K562 (cell line): ENCODE measurements around the gene VASH2. TPM values are rescaled to one million over a fixed set of nuclear protein-coding genes. Genes with fewer than 3 reads are reported as not detected.

Experiments used
- ATAC-seq: fragments of 200-7000 bp; cut with Tn5 transposase; 3 replicates; pipeline ENCODE4 v1.9.1; 2020; ENCODE audit warnings: moderate library complexity
- BruUV-seq: library from RNA; stranded (reverse); fragments of 400-500 nt; replicated peaks from 2 replicates; lab custom pipeline; 2021; lab: Mats Ljungman, UMichigan
- CTCF ChIA-PET: fragments of 300-600 bp; formaldehyde crosslinking; extraction: SDS; loops from one replicate; lab custom pipeline; 2021; ENCODE audit warnings: low intra/inter-chr PET ratio; lab: Yijun Ruan, JAX
- POLR2A ChIA-PET: fragments of 300-600, 350-650 bp; sonication (Branson Sonifier 250); formaldehyde crosslinking; extraction: SDS; loops from one replicate; lab custom pipeline; 2021; ENCODE audit warnings: antibody characterized with exemption, inconsistent platforms; lab: Yijun Ruan, JAX
- DNase-seq, 4 experiments: peaks; one replicate each; pipeline versions ENCODE4 v3.0.0 to v3.0.0-alpha.2; 2011 to 2018; ENCODE audit warnings: low spot score in 3 of 4, mixed read lengths in 3 of 4; ENCODE audit errors: extremely low read depth in 1 of 4
- FAIRE-seq: peaks from 2 replicates; lab custom pipeline; 2011; peaks lifted over from hg19 to GRCh38; lab: Jason Lieb, UNC
- H2AFZ ChIP-seq: 2 replicates; pipeline ENCODE4 v1.6.0; 2011; ENCODE audit warnings: low read depth, low read length, control low read depth, inconsistent platforms
- H3K27ac ChIP-seq: fragments of 200-600 bp; 3 replicates; pipeline ENCODE4 v1.8.0; 2011; ENCODE audit warnings: low read depth, mild to moderate bottlenecking, control low read depth, inconsistent platforms, low read length, moderate library complexity, mixed read lengths; ENCODE audit errors: extremely low read depth
- H3K27me3 ChIP-seq, 2 experiments: fragments of 300-600 bp in 1 of 2; 2 replicates in 1 of 2; 3 replicates in 1 of 2; pipeline versions ENCODE4 v1.6.0 to v1.8.0; 2011; ENCODE audit warnings: inconsistent platforms in 2 of 2, low read length in 2 of 2, mild to moderate bottlenecking in 1 of 2, mixed read lengths in 1 of 2, moderate library complexity in 1 of 2; ENCODE audit not compliant: control insufficient read depth in 2 of 2, insufficient read depth in 2 of 2
- H3K36me3 ChIP-seq: fragments of 300-600 bp; 3 replicates; pipeline ENCODE4 v1.8.0; 2011; ENCODE audit warnings: mild to moderate bottlenecking, low read length, inconsistent platforms; ENCODE audit not compliant: control insufficient read depth, insufficient read depth
- H3K4me1 ChIP-seq, 2 experiments: fragments of 200-600 bp in 1 of 2; replicated peaks in 1 of 2; 2 replicates in 1 of 2; 3 replicates in 1 of 2; pipeline versions ENCODE4 v1.5.1 to v1.8.0; 2011; ENCODE audit warnings: inconsistent platforms in 2 of 2, low read length in 2 of 2, mild to moderate bottlenecking in 1 of 2, mixed read lengths in 1 of 2, moderate library complexity in 1 of 2; ENCODE audit not compliant: control insufficient read depth in 2 of 2, insufficient read depth in 2 of 2
- H3K4me2 ChIP-seq: 2 replicates; pipeline ENCODE4 v1.6.1; 2011; ENCODE audit warnings: low read length, control low read depth, inconsistent platforms, mixed read lengths; ENCODE audit not compliant: insufficient read depth
- H3K4me3 ChIP-seq: fragments of 200-600 bp; sonication (generic), shearing (Covaris generic); 2 replicates; pipeline ENCODE4 v1.5.1; 2016; ENCODE audit warnings: control low read depth, inconsistent platforms
- H3K79me2 ChIP-seq: fragments of 200-600 bp; 3 replicates; pipeline ENCODE4 v1.8.0; 2011; ENCODE audit warnings: low read length, inconsistent platforms; ENCODE audit not compliant: control insufficient read depth, insufficient read depth
- H3K9ac ChIP-seq, 2 experiments: 2 replicates each; pipeline versions ENCODE4 v1.6.0 to v1.6.1; 2011; ENCODE audit warnings: low read depth in 2 of 2, low read length in 2 of 2, control low read depth in 1 of 2, inconsistent platforms in 1 of 2, mild to moderate bottlenecking in 1 of 2, mixed read lengths in 1 of 2; ENCODE audit not compliant: insufficient read depth in 1 of 2
- H3K9me1 ChIP-seq: one replicate; pipeline ENCODE4 v1.6.0; 2011; ENCODE audit warnings: inconsistent platforms, mild to moderate bottlenecking, low read length, moderate library complexity; ENCODE audit not compliant: control insufficient read depth, insufficient read depth
- H3K9me3 ChIP-seq: replicated peaks from 2 replicates; pipeline ENCODE4 v1.5.1; 2011; ENCODE audit warnings: low read depth, low read length, inconsistent platforms; ENCODE audit not compliant: control insufficient read depth, insufficient read depth
- H4K20me1 ChIP-seq: replicated peaks from 2 replicates; pipeline ENCODE4 v1.6.1; 2011; ENCODE audit warnings: low read length, inconsistent platforms, mixed read lengths; ENCODE audit not compliant: control insufficient read depth, insufficient read depth
- COPS2 ChIP-seq: fragments of 450-650 bp; conservative IDR thresholded peaks from 2 replicates; pipeline ENCODE4 v1.6.1; 2016; ENCODE audit warnings: mild to moderate bottlenecking, moderate library complexity
- FUS ChIP-seq: fragments of 200-400 bp; formaldehyde crosslinking; optimal IDR thresholded peaks from 2 replicates; pipeline ENCODE3; 2017; ENCODE audit warnings: low read depth, low read length
- GTF2E2 ChIP-seq: fragments of 200-800 bp; sonication (Bioruptor generic); IDR thresholded peaks from 2 replicates; pipeline ENCODE4 v1.6.1; 2016; ENCODE audit warnings: missing genetic modification characterization, missing compliant biosample characterization
- RFX1 ChIP-seq: fragments of 450-650 bp; IDR thresholded peaks from 2 replicates; pipeline ENCODE4 v1.6.1; 2016; ENCODE audit warnings: mild to moderate bottlenecking, moderate library complexity
- RFX5 ChIP-seq: IDR thresholded peaks from 2 replicates; pipeline ENCODE4 v1.6.1; 2011; ENCODE audit warnings: low read depth, mild to moderate bottlenecking, improper control_type of control experiment, low read length
- SAFB2 ChIP-seq: fragments of 200-400 bp; formaldehyde crosslinking; IDR thresholded peaks from 2 replicates; pipeline ENCODE4 v1.6.1; 2018; ENCODE audit warnings: borderline replicate concordance, low read length, low read depth, moderate library complexity; ENCODE audit not compliant: severe bottlenecking
- SMAD4 ChIP-seq: fragments of 250-450 bp; sonication (Bioruptor Pico); conservative IDR thresholded peaks from 2 replicates; pipeline ENCODE4 v1.8.0; 2021; ENCODE audit warnings: inconsistent platforms, mild to moderate bottlenecking, moderate library complexity
- SREBF1 ChIP-seq: fragments of 150-350 bp; IDR thresholded peaks from 2 replicates; pipeline ENCODE4 v1.6.1; 2014; ENCODE audit warnings: antibody characterized with exemption, low read depth, low read length, borderline replicate concordance
- USF2 ChIP-seq: sonication (generic); formaldehyde crosslinking; IDR thresholded peaks from 2 replicates; pipeline ENCODE4 v1.5.0; 2020; ENCODE audit warnings: missing genetic modification reagents
- ZNF143 ChIP-seq: sonication (generic); formaldehyde crosslinking; IDR thresholded peaks from 2 replicates; pipeline ENCODE4 v1.9.0; 2022; ENCODE audit warnings: mild to moderate bottlenecking, missing genetic modification reagents
- ZNF282 ChIP-seq: sonication (generic); formaldehyde crosslinking; IDR thresholded peaks from 2 replicates; pipeline ENCODE4 v1.8.1; 2023; ENCODE audit warnings: missing genetic modification reagents
- WGBS: fragments of 100-300 bp; shearing (Covaris generic); methylation state at CpG from one replicate; pipeline ENCODE4 v1.1.6; 2016; ENCODE audit warnings: low coverage, mixed read lengths; ENCODE audit not compliant: insufficient coverage; ENCODE audit errors: missing lambda C conversion rate; 5-methylcytosine and 5-hydroxymethylcytosine counted together
- in situ Hi-C: fragments of 300-500 bp; cut with MboI; formaldehyde crosslinking; loops from 4 replicates; pipeline ENCODE4 v1.15.0; 2018; ENCODE audit warnings: inconsistent platforms, mixed read lengths
- intact Hi-C: fragments of 100-400 bp; cut with micrococcal nuclease; formaldehyde crosslinking; loops from 2 replicates; pipeline ENCODE4 v1.14.2; 2022
- polyA plus RNA-seq, 8 experiments: library from polyadenylated mRNA; depleted of rRNA in 4 of 8; stranded (reverse) in 5 of 8; unstranded in 3 of 8; fragments of >200 nt; fragmentation: Nextera tagmentation in 2 of 8; fragmentation: Illumina TruSeq in 1 of 8; extraction: Ambion mirVana in 2 of 8; extraction: Trizol in 1 of 8; gene quantifications; 2 replicates each; pipeline versions ENCODE4 v1.2.1 to v1.2.3, GENCODE V29; 2011 to 2014; ENCODE audit warnings: inconsistent platforms in 1 of 8, missing spikeins in 1 of 8
- total RNA-seq, 7 experiments: library from RNA; depleted of rRNA in 6 of 7; stranded (reverse); fragments of >200 nt in 6 of 7; fragmentation: Illumina TruSeq in 2 of 7; extraction: Trizol in 2 of 7; gene quantifications; 2 replicates each; pipeline versions ENCODE4 v1.2.1 to v1.2.3, GENCODE V29; 2011 to 2021; ENCODE audit warnings: low replicate concordance in 1 of 7
- TF ChIP-seq, protein P1 (sequence below): fragments of 450-650 bp; IDR thresholded peaks from 2 replicates; pipeline ENCODE4 v1.6.1; 2016
- TF ChIP-seq, protein P2 (sequence below): fragments of 250-450 bp; sonication (Bioruptor Pico); IDR thresholded peaks from 2 replicates; pipeline ENCODE4 v1.5.0; 2020; ENCODE audit warnings: mild to moderate bottlenecking, borderline replicate concordance
- TF ChIP-seq, protein P3 (sequence below): fragments of 250-450 bp; sonication (Bioruptor Pico); IDR thresholded peaks from 2 replicates; pipeline ENCODE4 v1.9.0; 2021; ENCODE audit warnings: mild to moderate bottlenecking, inconsistent platforms

The VASH2 gene
- total and polyA plus RNA-seq, 9 of the 15 experiments (the other 6 are each of a cell fraction or from before 2014, with no cell fraction given): 0.04 to 0.40 (median 0.10) TPM; not detected in 1

DNA sequence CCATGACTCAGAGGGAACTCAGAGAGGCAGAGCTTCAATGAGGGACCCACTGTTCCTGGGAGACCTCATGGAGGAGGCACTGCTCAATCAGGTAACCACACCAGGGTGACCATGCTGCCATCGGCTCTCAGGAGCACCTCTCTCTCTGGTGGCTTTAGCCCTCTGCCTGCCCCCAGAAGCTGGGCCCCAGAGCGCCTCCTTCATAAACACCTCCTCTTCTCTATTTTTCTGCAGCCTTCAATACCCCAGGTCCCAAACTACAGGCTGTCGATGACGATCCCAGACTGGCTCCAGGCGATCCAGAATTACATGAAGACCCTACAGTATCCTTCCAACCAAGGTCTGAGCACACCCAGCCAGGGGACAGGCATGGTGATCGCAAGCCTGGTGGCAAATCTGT is 10.6 kb downstream of the VASH2 start:
- no peak overlapping the region for H2AFZ ChIP-seq
- BruUV-seq: no TSS peak
- CTCF ChIA-PET: no interaction called here
- no peaks in the 10 kb centered on the region for H3K79me2 ChIP-seq
- WGBS: 2% methylated on average over 6 of the region's 6 CpGs
- no peaks in the 10 kb centered on the region for H3K36me3 ChIP-seq
- no peaks in the 10 kb centered on the region for H3K9me1 ChIP-seq
- ATAC-seq: peak; percentile 16; the same call in 2 of the 3 replicates
- FAIRE-seq: no peak
- no peaks in the 10 kb centered on the region for H3K9me3 ChIP-seq
- no peak overlapping the region for H3K27ac ChIP-seq
- peak overlapping the region in 1 of 2 experiments; percentile 12; a peak in 1 of 4 replicates for H3K9ac ChIP-seq
- no peak overlapping the region for H3K4me2 ChIP-seq
- H3K4me1 ChIP-seq: peaks cover 0 to 4% of the 10 kb centered on the region in 2 experiments; a peak in 2 of 5 replicates
- intact Hi-C loops (no loop called here), in situ Hi-C loops (no loop called here)
- H3K27me3 ChIP-seq: peaks cover 58 to 89% of the 10 kb centered on the region in 2 experiments
- H4K20me1 ChIP-seq: no peaks in the 10 kb centered on the region; the same call in 1 of the 2 replicates
- H3K4me3 ChIP-seq: no peak overlapping the region
- POLR2A ChIA-PET: interaction anchor here (0.7 kb wide), 1 partner anchor 14 kb away, joined by 4 read pairs; no protein-coding TSS in a partner anchor
- DNase-seq: no peak
- TF ChIP-seq ZNF143 (CRISPR knock-in tag) (no peak), FUS (no peak), RFX1 (no peak), SREBF1 (no peak), COPS2 (no peak), ZNF282 (CRISPR knock-in tag) (no peak), GTF2E2 (tag) (no peak), USF2 (no peak), SMAD4 (CRISPR knock-in tag) (no peak), RFX5 (no peak), SAFB2 (no peak)
- TF ChIP-seq, protein P1, sequence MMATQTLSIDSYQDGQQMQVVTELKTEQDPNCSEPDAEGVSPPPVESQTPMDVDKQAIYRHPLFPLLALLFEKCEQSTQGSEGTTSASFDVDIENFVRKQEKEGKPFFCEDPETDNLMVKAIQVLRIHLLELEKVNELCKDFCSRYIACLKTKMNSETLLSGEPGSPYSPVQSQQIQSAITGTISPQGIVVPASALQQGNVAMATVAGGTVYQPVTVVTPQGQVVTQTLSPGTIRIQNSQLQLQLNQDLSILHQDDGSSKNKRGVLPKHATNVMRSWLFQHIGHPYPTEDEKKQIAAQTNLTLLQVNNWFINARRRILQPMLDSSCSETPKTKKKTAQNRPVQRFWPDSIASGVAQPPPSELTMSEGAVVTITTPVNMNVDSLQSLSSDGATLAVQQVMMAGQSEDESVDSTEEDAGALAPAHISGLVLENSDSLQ: no peak
- TF ChIP-seq, protein P2, sequence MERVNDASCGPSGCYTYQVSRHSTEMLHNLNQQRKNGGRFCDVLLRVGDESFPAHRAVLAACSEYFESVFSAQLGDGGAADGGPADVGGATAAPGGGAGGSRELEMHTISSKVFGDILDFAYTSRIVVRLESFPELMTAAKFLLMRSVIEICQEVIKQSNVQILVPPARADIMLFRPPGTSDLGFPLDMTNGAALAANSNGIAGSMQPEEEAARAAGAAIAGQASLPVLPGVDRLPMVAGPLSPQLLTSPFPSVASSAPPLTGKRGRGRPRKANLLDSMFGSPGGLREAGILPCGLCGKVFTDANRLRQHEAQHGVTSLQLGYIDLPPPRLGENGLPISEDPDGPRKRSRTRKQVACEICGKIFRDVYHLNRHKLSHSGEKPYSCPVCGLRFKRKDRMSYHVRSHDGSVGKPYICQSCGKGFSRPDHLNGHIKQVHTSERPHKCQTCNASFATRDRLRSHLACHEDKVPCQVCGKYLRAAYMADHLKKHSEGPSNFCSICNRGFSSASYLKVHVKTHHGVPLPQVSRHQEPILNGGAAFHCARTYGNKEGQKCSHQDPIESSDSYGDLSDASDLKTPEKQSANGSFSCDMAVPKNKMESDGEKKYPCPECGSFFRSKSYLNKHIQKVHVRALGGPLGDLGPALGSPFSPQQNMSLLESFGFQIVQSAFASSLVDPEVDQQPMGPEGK (CRISPR knock-in tag): no peak
- TF ChIP-seq, protein P3, sequence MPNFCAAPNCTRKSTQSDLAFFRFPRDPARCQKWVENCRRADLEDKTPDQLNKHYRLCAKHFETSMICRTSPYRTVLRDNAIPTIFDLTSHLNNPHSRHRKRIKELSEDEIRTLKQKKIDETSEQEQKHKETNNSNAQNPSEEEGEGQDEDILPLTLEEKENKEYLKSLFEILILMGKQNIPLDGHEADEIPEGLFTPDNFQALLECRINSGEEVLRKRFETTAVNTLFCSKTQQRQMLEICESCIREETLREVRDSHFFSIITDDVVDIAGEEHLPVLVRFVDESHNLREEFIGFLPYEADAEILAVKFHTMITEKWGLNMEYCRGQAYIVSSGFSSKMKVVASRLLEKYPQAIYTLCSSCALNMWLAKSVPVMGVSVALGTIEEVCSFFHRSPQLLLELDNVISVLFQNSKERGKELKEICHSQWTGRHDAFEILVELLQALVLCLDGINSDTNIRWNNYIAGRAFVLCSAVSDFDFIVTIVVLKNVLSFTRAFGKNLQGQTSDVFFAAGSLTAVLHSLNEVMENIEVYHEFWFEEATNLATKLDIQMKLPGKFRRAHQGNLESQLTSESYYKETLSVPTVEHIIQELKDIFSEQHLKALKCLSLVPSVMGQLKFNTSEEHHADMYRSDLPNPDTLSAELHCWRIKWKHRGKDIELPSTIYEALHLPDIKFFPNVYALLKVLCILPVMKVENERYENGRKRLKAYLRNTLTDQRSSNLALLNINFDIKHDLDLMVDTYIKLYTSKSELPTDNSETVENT (CRISPR knock-in tag): no peak
